ENCODE measurements around the gene EIF1AX.

The EIF1AX gene

GRCh38 chrX:20124964-20125363 is 16.7 kb downstream of the EIF1AX start:
- DNase-seq = no peak

DNA sequence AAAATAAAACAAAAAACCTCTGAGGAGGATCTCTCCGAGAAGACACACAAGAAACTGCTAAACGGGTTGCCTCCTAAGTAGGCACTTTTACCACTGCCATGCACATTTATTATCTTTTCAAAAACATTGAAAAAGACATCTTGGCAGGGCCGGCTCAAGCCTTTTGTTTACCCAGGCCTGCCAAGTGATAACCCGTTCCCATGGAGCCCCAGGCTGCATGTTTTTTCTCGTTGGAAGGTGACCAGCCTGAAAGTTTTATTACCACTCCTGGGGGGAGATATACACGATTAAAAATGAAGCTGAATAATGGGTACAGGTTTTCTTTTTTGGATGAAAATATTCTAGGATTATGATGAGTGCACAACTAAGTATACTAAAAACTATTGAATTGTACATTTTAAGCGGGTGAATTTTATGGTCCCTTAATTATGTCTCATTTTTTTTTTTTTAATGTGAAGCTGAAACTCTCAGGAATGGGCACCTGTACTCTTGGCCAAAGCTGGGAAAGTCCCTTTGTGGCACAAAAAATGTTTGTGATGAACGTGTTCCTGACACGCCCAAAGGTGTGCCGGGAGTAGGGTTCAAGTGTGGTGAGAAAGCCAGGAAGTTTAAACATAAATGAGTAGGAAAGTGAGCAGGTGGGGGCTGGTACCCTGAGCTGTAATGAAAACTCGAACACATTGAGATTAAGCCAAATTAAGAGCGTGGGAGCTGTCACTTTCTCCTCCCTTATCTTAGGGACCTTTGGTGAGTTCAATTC is 23.4 kb downstream of the EIF1AX start:
- no peak for DNase-seq

DNA sequence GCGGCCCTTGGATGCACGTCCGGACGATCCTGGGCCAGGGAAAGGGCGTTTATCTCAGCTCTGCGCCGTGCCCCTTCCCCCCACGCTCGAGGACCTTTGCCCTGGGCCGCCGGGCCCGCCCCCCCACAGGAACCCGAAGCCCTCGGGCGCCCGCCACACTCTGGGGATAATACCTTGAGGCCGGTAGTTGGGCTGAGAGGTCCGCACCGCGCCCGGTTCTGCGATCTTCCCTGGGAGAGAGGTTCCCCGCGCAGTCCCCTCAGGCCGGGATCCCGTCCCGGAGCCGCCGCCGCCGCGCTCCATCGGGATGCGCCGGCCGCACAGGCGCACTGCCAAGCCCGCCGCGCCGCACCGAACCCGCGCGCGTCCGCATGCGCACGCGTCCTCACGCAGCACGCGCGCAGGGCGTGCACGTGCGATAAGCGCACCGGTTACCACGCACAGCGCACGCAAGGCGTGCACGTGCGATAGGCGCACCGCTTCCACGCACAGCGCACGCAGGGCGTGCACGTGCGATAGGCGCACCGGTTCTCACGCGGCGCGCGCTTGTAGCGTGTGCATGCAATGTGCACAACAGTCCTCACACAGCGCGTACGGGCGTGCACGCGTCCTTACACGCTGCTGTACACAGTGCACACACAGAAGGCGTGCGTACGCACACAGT is 24.9 kb downstream of the EIF1AX start, which contains the start of gene MAP7D2:
Gene MAP7D2 (minus strand): TSS at position 331 of the 664 bp plus-strand sequence. CDS start 28 bp downstream, at position 303.
- no peak for DNase-seq

DNA sequence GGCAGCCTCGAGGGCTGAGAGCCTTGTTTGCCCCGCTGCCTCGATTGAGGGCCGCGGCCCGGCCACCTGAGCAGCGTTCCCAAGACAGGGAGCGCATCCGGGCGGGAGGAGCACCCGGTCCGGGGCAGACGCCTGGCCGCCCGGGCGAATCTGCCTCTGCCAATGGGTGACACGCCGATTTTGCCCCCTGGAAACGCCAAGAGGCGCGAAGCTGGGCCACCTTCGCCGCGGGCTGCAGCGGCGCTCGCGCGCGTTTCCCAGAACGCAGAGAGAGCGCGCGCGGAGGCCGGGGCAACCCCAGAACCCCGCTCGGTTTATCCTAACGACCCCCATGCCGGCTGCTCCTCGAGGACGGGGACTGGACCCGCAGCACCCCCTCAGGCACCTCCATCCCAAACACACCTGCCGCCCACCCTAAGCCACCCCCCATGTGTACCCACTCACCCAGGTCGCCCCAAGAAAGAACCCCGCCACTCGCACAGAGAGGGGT is 25.5 kb downstream of the EIF1AX start:
- no peak for DNase-seq

GRCh38 chrX:20112022-20112774 is 29.4 kb downstream of the EIF1AX start:
- no peak for DNase-seq

GRCh38 chrX:20111271-20111670 is 30.4 kb downstream of the EIF1AX start:
- DNase-seq = no peak

GRCh38 chrX:20101934-20102581 is 39.6 kb downstream of the EIF1AX start:
- DNase-seq = no peak

GRCh38 chrX:20091499-20091898 is 50.1 kb downstream of the EIF1AX start:
- no peak for DNase-seq

DNA sequence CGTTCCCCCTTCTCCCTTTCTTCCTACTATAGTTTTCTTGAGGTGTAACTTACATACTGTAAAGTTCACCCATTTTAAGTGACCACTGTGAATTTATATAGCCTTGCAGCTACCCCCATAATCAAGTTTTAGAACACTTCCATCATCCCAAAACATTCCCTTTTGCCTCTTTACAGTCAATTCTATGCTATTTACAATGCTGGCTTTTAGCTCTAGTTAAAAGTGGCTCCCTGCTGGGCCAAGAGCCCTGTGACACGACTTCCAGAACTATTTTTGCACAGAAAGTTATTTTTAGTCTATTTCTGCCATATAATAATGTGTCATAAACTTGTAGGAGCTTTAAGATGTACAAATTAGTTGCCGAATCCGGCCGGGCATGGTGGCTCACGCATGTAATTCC is 51.8 kb downstream of the EIF1AX start:
- no peak for DNase-seq

GRCh38 chrX:20080277-20080676 is 61.4 kb downstream of the EIF1AX start:
- no peak for DNase-seq
